OCI-LY7 (cell line): ENCODE data around the gene LAMP5.

Experiments used
- CTCF ChIP-seq: fragments of 200-600 bp; sonication (generic); conservative IDR thresholded peaks from 2 replicates; pipeline ENCODE4 v1.5.1; 2014; ENCODE audit warnings: mild to moderate bottlenecking, antibody characterized with exemption, low read length, moderate library complexity, mixed read lengths
- EZH2phosphoT487 ChIP-seq: fragments of 200-600 bp; sonication (generic); IDR thresholded peaks from 2 replicates; pipeline ENCODE4 v1.6.1; 2018; ENCODE audit warnings: low read depth, borderline replicate concordance, mild to moderate bottlenecking, mixed run types, antibody characterized with exemption, low read length, moderate library complexity, mixed read lengths

GRCh38 chr20:9531581-9531980 lies 17.2 kb downstream of the LAMP5 start:
- no peak for TF ChIP-seq CTCF
- no peak for TF ChIP-seq EZH2phosphoT487
